Endothelial cell of umbilical vein (primary cell): Measurements from ENCODE around the gene TMTC1. TPM values are rescaled to one million over a fixed set of nuclear protein-coding genes. Genes with fewer than 3 reads are reported as not detected.

Experiments
- BruUV-seq: library from RNA; stranded (reverse); fragments of 400-500 nt; replicated peaks from 2 replicates; lab custom pipeline; 2021; lab: Mats Ljungman, UMichigan
- CTCF ChIA-PET: fragments of 300-600, 350-600 bp; sonication (Branson Sonifier 250); formaldehyde crosslinking; loops from one replicate; lab custom pipeline; 2021; ENCODE audit warnings: antibody characterized with exemption, inconsistent platforms; lab: Charles Lee
- POLR2A ChIA-PET: fragments of 300-600, 350-600 bp; sonication (Branson Sonifier 250); formaldehyde crosslinking; loops from one replicate; lab custom pipeline; 2021; ENCODE audit warnings: antibody characterized with exemption, inconsistent platforms; lab: Charles Lee
- DNase-seq: peaks from one replicate; pipeline ENCODE4 v3.0.0-alpha.2; 2011; ENCODE audit warnings: low read depth, low spot score
- FAIRE-seq: peaks from 2 replicates; lab custom pipeline; 2011; peaks lifted over from hg19 to GRCh38; lab: Jason Lieb, UNC
- H2AFZ ChIP-seq: 2 replicates; pipeline ENCODE4 v1.6.0; 2012; ENCODE audit warnings: low read depth, low read length, control low read depth, inconsistent platforms
- H3K27ac ChIP-seq: 2 replicates; pipeline ENCODE4 v1.5.1; 2011; ENCODE audit warnings: low read depth, mild to moderate bottlenecking, control low read depth, low read length, moderate library complexity; ENCODE audit not compliant: insufficient read depth
- H3K27me3 ChIP-seq, 2 experiments: 2 replicates each; pipeline versions ENCODE4 v1.6.0 to v1.6.1; 2011; ENCODE audit warnings: low read length in 2 of 2, mixed read lengths in 1 of 2; ENCODE audit not compliant: control insufficient read depth in 2 of 2, insufficient read depth in 2 of 2
- H3K36me3 ChIP-seq, 2 experiments: 2 replicates in 1 of 2; 3 replicates in 1 of 2; pipeline ENCODE4 v1.5.1; 2011; ENCODE audit warnings: low read length in 2 of 2, mild to moderate bottlenecking in 1 of 2, moderate library complexity in 1 of 2; ENCODE audit not compliant: control insufficient read depth in 2 of 2, insufficient read depth in 2 of 2; ENCODE audit errors: extremely low read depth in 1 of 2
- H3K4me1 ChIP-seq: 3 replicates; pipeline ENCODE4 v1.5.1; 2011; ENCODE audit warnings: mild to moderate bottlenecking, low read length; ENCODE audit not compliant: control insufficient read depth, insufficient read depth; ENCODE audit errors: extremely low read depth
- H3K4me2 ChIP-seq: 2 replicates; pipeline ENCODE4 v1.6.1; 2011; ENCODE audit warnings: low read length, control low read depth, mixed read lengths; ENCODE audit not compliant: insufficient read depth
- H3K4me3 ChIP-seq, 3 experiments: fragments of 200-600 bp in 1 of 3; sonication (generic), shearing (Covaris generic) in 1 of 3; replicated peaks in 1 of 3; 2 replicates each; pipeline ENCODE4 v1.5.1; 2011 to 2016; ENCODE audit warnings: control low read depth in 3 of 3, low read length in 3 of 3, mild to moderate bottlenecking in 2 of 3, inconsistent platforms in 1 of 3, low read depth in 1 of 3, moderate library complexity in 1 of 3; ENCODE audit not compliant: insufficient read depth in 1 of 3
- H3K79me2 ChIP-seq: 2 replicates; pipeline ENCODE4 v1.6.0; 2012; ENCODE audit warnings: low read length, inconsistent platforms; ENCODE audit not compliant: control insufficient read depth, insufficient read depth
- H3K9ac ChIP-seq: replicated peaks from 2 replicates; pipeline ENCODE3; 2011; ENCODE audit warnings: low read length, control low read depth; ENCODE audit not compliant: insufficient read depth; ENCODE audit errors: extremely low read depth
- H3K9me1 ChIP-seq: replicated peaks from 3 replicates; pipeline ENCODE4 v1.6.0; 2011; ENCODE audit warnings: mild to moderate bottlenecking, low read length; ENCODE audit not compliant: control insufficient read depth, insufficient read depth; ENCODE audit errors: extremely low read depth
- H3K9me3 ChIP-seq: replicated peaks from 2 replicates; pipeline ENCODE4 v1.5.1; 2012; ENCODE audit warnings: low read length, inconsistent platforms; ENCODE audit not compliant: control insufficient read depth, insufficient read depth
- H4K20me1 ChIP-seq: replicated peaks from 2 replicates; pipeline ENCODE3; 2011; ENCODE audit warnings: mild to moderate bottlenecking, low read length; ENCODE audit not compliant: control insufficient read depth, insufficient read depth; ENCODE audit errors: extremely low read depth
- EZH2 ChIP-seq: IDR thresholded peaks from 2 replicates; pipeline ENCODE4 v1.6.1; 2012; ENCODE audit warnings: borderline replicate concordance, low read depth, mild to moderate bottlenecking, moderate library complexity, low read length, inconsistent platforms; ENCODE audit not compliant: severe bottlenecking
- FOS ChIP-seq: IDR thresholded peaks from 2 replicates; pipeline ENCODE4 v1.6.1; 2011; ENCODE audit warnings: mild to moderate bottlenecking, low read length, moderate library complexity, borderline replicate concordance; ENCODE audit not compliant: insufficient read depth
- GATA2 ChIP-seq: IDR thresholded peaks from 2 replicates; pipeline ENCODE4 v1.7.0; 2011; ENCODE audit warnings: low read depth, mild to moderate bottlenecking, moderate library complexity, mixed read lengths, low read length; ENCODE audit not compliant: insufficient read length, insufficient read depth
- JUN ChIP-seq: IDR thresholded peaks from 2 replicates; pipeline ENCODE4 v1.6.1; 2011; ENCODE audit warnings: borderline replicate concordance, low read depth; ENCODE audit not compliant: insufficient read length, insufficient read depth
- MYC ChIP-seq: IDR thresholded peaks from one replicate; pipeline ENCODE4 v1.6.1; 2011; ENCODE audit warnings: mild to moderate bottlenecking, low read depth, low read length
- POLR2A ChIP-seq: IDR thresholded peaks from 2 replicates; pipeline ENCODE4 v1.6.1; 2012; ENCODE audit warnings: low read depth, mild to moderate bottlenecking, control low read depth, low read length
- POLR2AphosphoS5 ChIP-seq: IDR thresholded peaks from 2 replicates; pipeline ENCODE4 v1.6.1; 2012; ENCODE audit warnings: low read depth, mild to moderate bottlenecking, control low read depth, low read length, moderate library complexity; ENCODE audit not compliant: insufficient read depth
- dilution Hi-C: fragments of 300-500 bp; cut with MboI; formaldehyde crosslinking; loops from one replicate; pipeline ENCODE4 v1.15.0; 2019; ENCODE audit warnings: low sequenced_read_pairs; ENCODE audit not compliant: extremely low pct_ligation_motif_present
- intact Hi-C: fragments of 100-400 bp; cut with micrococcal nuclease; formaldehyde crosslinking; loops from one replicate; pipeline ENCODE4 v1.10.0; 2022
- polyA plus RNA-seq, 4 experiments: library from polyadenylated mRNA; depleted of rRNA in 3 of 4; stranded (reverse) in 3 of 4; unstranded in 1 of 4; fragments of >200 nt; gene quantifications; 2 replicates each; pipeline versions ENCODE4 v1.2.1 to v1.2.3, GENCODE V29; 2011 to 2012; ENCODE audit warnings: missing spikeins in 1 of 4
- total RNA-seq: library from RNA; stranded (reverse); gene quantifications from 2 replicates; pipeline ENCODE4 v1.2.3, GENCODE V29; 2021
- TF ChIP-seq, protein P1 (sequence below): IDR thresholded peaks from 2 replicates; pipeline ENCODE4 v1.6.1; 2011; ENCODE audit not compliant: insufficient read depth, insufficient read length
- TF ChIP-seq, protein P2 (sequence below), 2 donors: IDR thresholded peaks; 1 replicate in 1 of 2; 2 replicates in 1 of 2; pipeline ENCODE4 v1.5.1; 2011; ENCODE audit warnings: low read length in 2 of 2, mild to moderate bottlenecking in 2 of 2, moderate library complexity in 2 of 2, control low read depth in 1 of 2, inconsistent platforms in 1 of 2, low read depth in 1 of 2; ENCODE audit not compliant: insufficient read depth in 1 of 2; ENCODE audit errors: extremely low read depth in 1 of 2

Gene TMTC1
- total and polyA plus RNA-seq, 2 donors (not counting 3 experiments of a cell fraction or from before 2014, with no cell fraction given) = 5.4 to 5.9 TPM

DNA sequence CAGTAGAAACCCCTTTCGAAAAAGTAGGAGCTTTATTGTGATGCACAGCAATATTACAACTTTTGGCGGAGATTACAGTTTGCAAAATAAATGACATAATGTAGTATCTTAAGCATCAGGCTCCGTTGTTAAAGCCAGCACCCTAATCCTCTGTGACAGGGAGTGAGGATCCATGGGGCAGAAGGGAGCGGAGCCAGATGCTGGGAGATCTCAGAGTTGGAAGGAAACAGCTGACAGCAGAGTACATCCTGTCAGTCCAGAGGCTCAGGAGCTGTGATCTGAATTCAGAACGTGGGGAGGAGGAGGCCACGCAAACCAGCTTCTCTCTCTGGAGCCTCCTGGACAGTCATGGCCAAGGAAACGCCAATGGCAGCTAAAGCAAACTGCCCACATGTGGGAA lies 55.7 kb downstream of the TMTC1 start:
- intact Hi-C loops = no loop called here
- Histone ChIP-seq H3K27ac (no peak overlapping the region), H3K9me3 (no peaks in the 10 kb centered on the region), H3K9me1 (no peaks in the 10 kb centered on the region), H3K27me3 (no peaks in the 10 kb centered on the region), H2AFZ (no peak overlapping the region), H3K9ac (no peak overlapping the region), H3K79me2 (no peaks in the 10 kb centered on the region), H3K4me3 (no peak overlapping the region), H3K36me3 (no peaks in the 10 kb centered on the region), H4K20me1 (no peaks in the 10 kb centered on the region), H3K4me1 (peaks cover 28% of the 10 kb centered on the region), H3K4me2 (no peak overlapping the region)
- dilution Hi-C loops = no loop called here
- FAIRE-seq (no peak), DNase-seq (no peak)
- CTCF ChIA-PET = interaction anchor here (1.0 kb wide), 1 partner anchor 11 kb away, joined by 3 read pairs; no protein-coding TSS in a partner anchor
- BruUV-seq = no TSS peak
- TF ChIP-seq, protein P1, sequence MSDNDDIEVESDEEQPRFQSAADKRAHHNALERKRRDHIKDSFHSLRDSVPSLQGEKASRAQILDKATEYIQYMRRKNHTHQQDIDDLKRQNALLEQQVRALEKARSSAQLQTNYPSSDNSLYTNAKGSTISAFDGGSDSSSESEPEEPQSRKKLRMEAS = no peak
- TF ChIP-seq EZH2 = no peak
- TF ChIP-seq GATA2 = no peak
- no peak for TF ChIP-seq POLR2A
- no peak for TF ChIP-seq FOS
- TF ChIP-seq MYC = no peak
- no peak for TF ChIP-seq JUN
- no peak for TF ChIP-seq POLR2AphosphoS5
- TF ChIP-seq, protein P2, sequence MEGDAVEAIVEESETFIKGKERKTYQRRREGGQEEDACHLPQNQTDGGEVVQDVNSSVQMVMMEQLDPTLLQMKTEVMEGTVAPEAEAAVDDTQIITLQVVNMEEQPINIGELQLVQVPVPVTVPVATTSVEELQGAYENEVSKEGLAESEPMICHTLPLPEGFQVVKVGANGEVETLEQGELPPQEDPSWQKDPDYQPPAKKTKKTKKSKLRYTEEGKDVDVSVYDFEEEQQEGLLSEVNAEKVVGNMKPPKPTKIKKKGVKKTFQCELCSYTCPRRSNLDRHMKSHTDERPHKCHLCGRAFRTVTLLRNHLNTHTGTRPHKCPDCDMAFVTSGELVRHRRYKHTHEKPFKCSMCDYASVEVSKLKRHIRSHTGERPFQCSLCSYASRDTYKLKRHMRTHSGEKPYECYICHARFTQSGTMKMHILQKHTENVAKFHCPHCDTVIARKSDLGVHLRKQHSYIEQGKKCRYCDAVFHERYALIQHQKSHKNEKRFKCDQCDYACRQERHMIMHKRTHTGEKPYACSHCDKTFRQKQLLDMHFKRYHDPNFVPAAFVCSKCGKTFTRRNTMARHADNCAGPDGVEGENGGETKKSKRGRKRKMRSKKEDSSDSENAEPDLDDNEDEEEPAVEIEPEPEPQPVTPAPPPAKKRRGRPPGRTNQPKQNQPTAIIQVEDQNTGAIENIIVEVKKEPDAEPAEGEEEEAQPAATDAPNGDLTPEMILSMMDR (IDR thresholded peaks at IDR 0.05; ENCODE audit: extremely low read depth in 1 of 2, insufficient read depth in 1 of 2, low read depth in 1 of 2, low read length in 2 of 2) = no peak
- POLR2A ChIA-PET = no interaction called here
